Activated CD4-positive, CD25-positive, alpha-beta regulatory T cell treated with anti-CD3 and anti-CD28 coated beads, Interleukin-2, amount 50 U/mL, for 24 hours (primary cell): ENCODE results near the gene DMAP1.
"Not testable (repeated sequence)": the region's sequence is repeated elsewhere in the genome, so short reads cannot be mapped to it uniquely, and the experiment has no call there.

Experiments
- ATAC-seq, 2 donors: fragments of 150-1000 bp; cut with Tn5 transposase; one replicate each; pipeline ENCODE4 v1.10.0; 2021; ENCODE audit warnings: mild to moderate bottlenecking in 1 of 2, moderate library complexity in 1 of 2

The DMAP1 gene

GRCh38 chr1:44213222-44214112 is at the start of gene DMAP1:
DMAP1 (plus strand) TSS chr1:44213471; CDS start chr1:44213754, 283 bp downstream.
- ATAC-seq, result peak; percentile 82 to 83

- no peak for ATAC-seq
These were observed 44.7 kb upstream of the DMAP1 start for GRCh38 chr1:44168520-44169098.

GRCh38 chr1:44170281-44170823 is 42.9 kb upstream of the DMAP1 start:
- ATAC-seq, result no peak

- no peak for ATAC-seq
These were observed 38.6 kb upstream of the DMAP1 start for GRCh38 chr1:44174630-44175029.

- no peak for ATAC-seq
These were observed 12.9 kb upstream of the DMAP1 start for GRCh38 chr1:44200336-44200735.

GRCh38 chr1:44206545-44206944 is 6.7 kb upstream of the DMAP1 start:
- ATAC-seq, result not testable (repeated sequence)

- no peak for ATAC-seq
These were observed 5.0 kb upstream of the DMAP1 start for GRCh38 chr1:44208226-44208625.

- ATAC-seq, result no peak
These were observed 2.7 kb upstream of the DMAP1 start for GRCh38 chr1:44210595-44210994.

- ATAC-seq, result peak; percentile 44 to 54
These were observed 683 bp upstream of the DMAP1 start for GRCh38 chr1:44212355-44213221.

- ATAC-seq, result peak; percentile 44
These were observed 4.6 kb downstream of the DMAP1 start for GRCh38 chr1:44217809-44218410.

- ATAC-seq, result no peak
These were observed 5.4 kb downstream of the DMAP1 start for GRCh38 chr1:44218503-44219300.

GRCh38 chr1:44219301-44219626 is 6.0 kb downstream of the DMAP1 start:
- ATAC-seq, result no peak

- no peak for ATAC-seq
These were observed 6.9 kb downstream of the DMAP1 start for GRCh38 chr1:44220001-44220751.

- ATAC-seq, result no peak
These were observed 7.5 kb downstream of the DMAP1 start for GRCh38 chr1:44220755-44221154.

- no peak for ATAC-seq
These were observed 8.5 kb downstream of the DMAP1 start for GRCh38 chr1:44221769-44222168.

- ATAC-seq, result no peak
These were observed 9.3 kb downstream of the DMAP1 start for GRCh38 chr1:44222397-44223186.

GRCh38 chr1:44223187-44223610 is 9.9 kb downstream of the DMAP1 start:
- ATAC-seq, result no peak

GRCh38 chr1:44225761-44226160 is 12.5 kb downstream of the DMAP1 start:
- no peak for ATAC-seq

- ATAC-seq, result no peak
These were observed 13.9 kb downstream of the DMAP1 start for GRCh38 chr1:44227211-44227610.

GRCh38 chr1:44228218-44228617 is 14.9 kb downstream of the DMAP1 start:
- no peak for ATAC-seq
